GM23248 (cell line): ENCODE measurements around the gene PTPRE. TPM values are rescaled to one million over a fixed set of nuclear protein-coding genes. Genes with fewer than 3 reads are reported as not detected.
A peak's percentile ranks its signal among the peaks of the same experiment; 100 is the strongest.

Experiments used
- DNase-seq: peaks from one replicate; pipeline ENCODE4 v3.0.0-alpha.2; 2015
- H2AFZ ChIP-seq: fragments of 200-600 bp; sonication (generic); 2 replicates; pipeline ENCODE4 v1.6.1; 2016; ENCODE audit warnings: antibody characterized with exemption
- H3F3A ChIP-seq: fragments of 200-600 bp; sonication (generic); 2 replicates; pipeline ENCODE4 v1.6.1; 2016; ENCODE audit warnings: mild to moderate bottlenecking, antibody characterized with exemption, mixed run types; ENCODE audit not compliant: insufficient read depth
- H3K27ac ChIP-seq: fragments of 200-600 bp; sonication (generic); 2 replicates; pipeline ENCODE4 v1.5.1; 2016; ENCODE audit warnings: mild to moderate bottlenecking
- H3K27me3 ChIP-seq: fragments of 200-600 bp; sonication (generic); replicated peaks from 2 replicates; pipeline ENCODE4 v1.6.1; 2016; ENCODE audit warnings: mild to moderate bottlenecking; ENCODE audit not compliant: insufficient read depth
- H3K36me3 ChIP-seq: fragments of 200-600 bp; sonication (generic); 2 replicates; pipeline ENCODE4 v1.6.1; 2016; ENCODE audit warnings: low read depth, mild to moderate bottlenecking
- H3K4me1 ChIP-seq: fragments of 200-600 bp; sonication (generic); 2 replicates; pipeline ENCODE4 v1.6.1; 2016; ENCODE audit warnings: mild to moderate bottlenecking; ENCODE audit not compliant: insufficient read depth
- H3K4me2 ChIP-seq: fragments of 200-600 bp; sonication (generic); one replicate; pipeline ENCODE4 v1.6.1; 2016; ENCODE audit warnings: mild to moderate bottlenecking; ENCODE audit not compliant: unreplicated experiment
- H3K4me3 ChIP-seq: fragments of 200-600 bp; sonication (generic); 2 replicates; pipeline ENCODE4 v1.5.1; 2016; ENCODE audit warnings: mild to moderate bottlenecking
- H3K79me2 ChIP-seq: fragments of 200-600 bp; sonication (generic); 2 replicates; pipeline ENCODE4 v1.6.1; 2016; ENCODE audit warnings: mild to moderate bottlenecking; ENCODE audit not compliant: insufficient read depth
- H3K9ac ChIP-seq: fragments of 200-600 bp; sonication (generic); 2 replicates; pipeline ENCODE4 v1.6.1; 2016; ENCODE audit warnings: mild to moderate bottlenecking
- H3K9me2 ChIP-seq: fragments of 200-600 bp; sonication (generic); 2 replicates; pipeline ENCODE4 v1.6.1; 2016; ENCODE audit warnings: mixed run types, mild to moderate bottlenecking, moderate library complexity; ENCODE audit not compliant: insufficient read depth
- H3K9me3 ChIP-seq: fragments of 200-600 bp; sonication (generic); one replicate; pipeline ENCODE4 v1.6.1; 2017; ENCODE audit warnings: low read depth
- H4K20me1 ChIP-seq: fragments of 200-600 bp; sonication (generic); 2 replicates; pipeline ENCODE4 v1.6.0; 2016; ENCODE audit not compliant: insufficient read depth
- EZH2 ChIP-seq: fragments of 200-600 bp; sonication (generic); IDR thresholded peaks from 2 replicates; pipeline ENCODE4 v1.6.1; 2018; ENCODE audit warnings: antibody characterized with exemption, mild to moderate bottlenecking; ENCODE audit not compliant: insufficient read depth, poor library complexity, severe bottlenecking
- EZH2phosphoT487 ChIP-seq: fragments of 200-600 bp; sonication (generic); IDR thresholded peaks from 2 replicates; pipeline ENCODE4 v1.6.1; 2018; ENCODE audit warnings: antibody characterized with exemption, moderate library complexity, mild to moderate bottlenecking, low read depth; ENCODE audit not compliant: insufficient read depth
- WGBS, 2 experiments: methylation state at CpG; one replicate each; pipeline ENCODE4 v1.1.6; 2015 to 2017; ENCODE audit warnings: low lambda C conversion rate in 2 of 2, low coverage in 1 of 2; ENCODE audit errors: missing lambda C conversion rate in 2 of 2; 5-methylcytosine and 5-hydroxymethylcytosine counted together
- in situ Hi-C: fragments of 300-500 bp; cut with MboI; formaldehyde crosslinking; loops from 2 replicates; pipeline ENCODE4 v1.15.0; 2020
- polyA plus RNA-seq: library from polyadenylated mRNA; unstranded; fragments of >200 nt; fragmentation: Nextera tagmentation; extraction: Ambion mirVana; gene quantifications from 2 replicates; pipeline ENCODE4 v1.2.1, GENCODE V29; 2016
- total RNA-seq: library from RNA; depleted of rRNA; stranded (reverse); fragments of >200 nt; shearing (Covaris generic); gene quantifications from 2 replicates; pipeline ENCODE4 v1.2.3, GENCODE V29; 2014

The PTPRE gene
- total and polyA plus RNA-seq, 2 experiments from 2014 or later, result 2.7 to 4.7 TPM

GRCh38 chr10:128036746-128037543 lies 130.0 kb downstream of the PTPRE start:
- no peak overlapping the region for H2AFZ ChIP-seq
- no peaks in the 10 kb centered on the region for H3K9me3 ChIP-seq
- H3K4me2 ChIP-seq, result peak overlapping the region; percentile 32
- WGBS, 2 experiments, result 68 to 74% methylated on average over 14 of the region's 14 CpGs
- H3K4me1 ChIP-seq, result peaks cover 9% of the 10 kb centered on the region
- H3K9ac ChIP-seq, result no peak overlapping the region
- no peaks in the 10 kb centered on the region for H4K20me1 ChIP-seq
- H3K4me3 ChIP-seq, result no peak overlapping the region
- no peaks in the 10 kb centered on the region for H3K9me2 ChIP-seq
- H3F3A ChIP-seq, result peaks cover 10% of the 10 kb centered on the region; the same call in 1 of the 2 replicates
- no peak overlapping the region for H3K27ac ChIP-seq
- H3K27me3 ChIP-seq, result no peaks in the 10 kb centered on the region
- H3K36me3 ChIP-seq, result no peaks in the 10 kb centered on the region
- peak; percentile 61 for DNase-seq
- in situ Hi-C loops, result no loop called here
- H3K79me2 ChIP-seq, result no peaks in the 10 kb centered on the region
- TF ChIP-seq EZH2phosphoT487 (no peak), EZH2 (no peak)

GRCh38 chr10:128040096-128040495 lies 133.2 kb downstream of the PTPRE start:
- H3K27ac ChIP-seq, result no peak overlapping the region
- no peak for DNase-seq
- no peak for TF ChIP-seq EZH2phosphoT487
- no peak overlapping the region for H3K9ac ChIP-seq
- H2AFZ ChIP-seq, result no peak overlapping the region
- no peaks in the 10 kb centered on the region for H3K79me2 ChIP-seq
- H3K4me2 ChIP-seq, result no peak overlapping the region
- H3K4me3 ChIP-seq, result no peak overlapping the region
- no peaks in the 10 kb centered on the region for H3K9me2 ChIP-seq
- H3K9me3 ChIP-seq, result no peaks in the 10 kb centered on the region
- peaks cover 10% of the 10 kb centered on the region; the same call in 1 of the 2 replicates for H3F3A ChIP-seq
- H3K27me3 ChIP-seq, result no peaks in the 10 kb centered on the region
- no peaks in the 10 kb centered on the region for H3K36me3 ChIP-seq
- H4K20me1 ChIP-seq, result no peaks in the 10 kb centered on the region
- 79 to 80% methylated on average over 8 of the region's 8 CpGs for WGBS, 2 experiments
- in situ Hi-C loops, result no loop called here
- peaks cover 9% of the 10 kb centered on the region for H3K4me1 ChIP-seq

- WGBS, 2 experiments, result 74 to 84% methylated on average over 8 of the region's 8 CpGs
- in situ Hi-C loops, result no loop called here
- Histone ChIP-seq H2AFZ (no peak overlapping the region), H3K79me2 (no peaks in the 10 kb centered on the region), H3F3A (peaks cover 10% of the 10 kb centered on the region; the same call in 1 of the 2 replicates), H4K20me1 (no peaks in the 10 kb centered on the region), H3K27ac (no peak overlapping the region), H3K4me3 (no peak overlapping the region), H3K9ac (no peak overlapping the region), H3K27me3 (no peaks in the 10 kb centered on the region), H3K36me3 (no peaks in the 10 kb centered on the region), H3K4me1 (peaks cover 9% of the 10 kb centered on the region), H3K9me3 (no peaks in the 10 kb centered on the region), H3K9me2 (no peaks in the 10 kb centered on the region), H3K4me2 (no peak overlapping the region)
- TF ChIP-seq EZH2 (no peak), EZH2phosphoT487 (no peak)
- no peak for DNase-seq
Measured at GRCh38 chr10:128040681-128041080, 133.8 kb downstream of the PTPRE start.

- no peak overlapping the region for H3K4me3 ChIP-seq
- H3K9me2 ChIP-seq, result no peaks in the 10 kb centered on the region
- no peak for TF ChIP-seq EZH2
- TF ChIP-seq EZH2phosphoT487, result no peak
- H4K20me1 ChIP-seq, result no peaks in the 10 kb centered on the region
- peaks cover 4% of the 10 kb centered on the region for H3K4me1 ChIP-seq
- H3F3A ChIP-seq, result peaks cover 5% of the 10 kb centered on the region; the same call in 1 of the 2 replicates
- H2AFZ ChIP-seq, result no peak overlapping the region
- in situ Hi-C loops, result no loop called here
- no peaks in the 10 kb centered on the region for H3K36me3 ChIP-seq
- H3K27ac ChIP-seq, result no peak overlapping the region
- WGBS, 2 experiments, result 87 to 89% methylated on average over 17 of the region's 17 CpGs
- H3K9ac ChIP-seq, result no peak overlapping the region
- no peaks in the 10 kb centered on the region for H3K27me3 ChIP-seq
- no peak overlapping the region for H3K4me2 ChIP-seq
- no peaks in the 10 kb centered on the region for H3K9me3 ChIP-seq
- DNase-seq, result no peak
- H3K79me2 ChIP-seq, result no peaks in the 10 kb centered on the region
Measured at GRCh38 chr10:128042131-128042610, 135.3 kb downstream of the PTPRE start.
